T-helper 2 cell treated with Interferon-gamma antibody and Interleukin-4, amounts not matched to agents 5 μg/mL and 100 μg/mL, for 36 hours (primary cell): Measurements from ENCODE around the gene ZNF382.
"Not testable (repeated sequence)": the region's sequence is repeated elsewhere in the genome, so short reads cannot be mapped to it uniquely, and the experiment has no call there.

Experiments used
- DNase-seq: peaks from one replicate; pipeline ENCODE4 v3.0.0; 2021; ENCODE audit warnings: low spot score
- H3K27ac Mint-ChIP-seq: one replicate; pipeline ENCODE4 v1.8.0; 2021; ENCODE audit warnings: mild to moderate bottlenecking, mixed read lengths
- H3K27me3 Mint-ChIP-seq: one replicate; pipeline ENCODE4 v1.8.0; 2021; ENCODE audit warnings: low read depth, mixed read lengths
- H3K36me3 Mint-ChIP-seq: one replicate; pipeline ENCODE4 v1.8.0; 2021; ENCODE audit warnings: low read depth, mixed read lengths
- H3K4me1 Mint-ChIP-seq: one replicate; pipeline ENCODE4 v1.8.0; 2021; ENCODE audit warnings: low read depth, mixed read lengths
- H3K4me3 Mint-ChIP-seq: one replicate; pipeline ENCODE4 v1.8.0; 2022; ENCODE audit warnings: mild to moderate bottlenecking, moderate library complexity, mixed read lengths
- H3K9me3 Mint-ChIP-seq: one replicate; pipeline ENCODE4 v1.8.0; 2021; ENCODE audit warnings: mixed read lengths

ZNF382 gene

GRCh38 chr19:36605101-36605876, at the start of gene ZNF382:
Gene ZNF382, plus strand, starts transcription at chr19:36605313. Its CDS starts 4,602 bp downstream, at chr19:36609915.
- H3K27ac Mint-ChIP-seq, result peak within 1 kb of the TSS; percentile 92
- H3K4me1 Mint-ChIP-seq, result peaks cover 21% of the 10 kb centered on the region
- peaks cover 38% of the 10 kb centered on the region for H3K9me3 Mint-ChIP-seq
- peak within 1 kb of the TSS; percentile 86 for H3K4me3 Mint-ChIP-seq
- peak; percentile 88 for DNase-seq
- H3K36me3 Mint-ChIP-seq, result peaks cover 47% of the 10 kb centered on the region
- H3K27me3 Mint-ChIP-seq, result no peaks in the 10 kb centered on the region

- no peak overlapping the region for H3K27ac Mint-ChIP-seq
- H3K36me3 Mint-ChIP-seq, result peaks cover 74% of the 10 kb centered on the region
- no peaks in the 10 kb centered on the region for H3K4me1 Mint-ChIP-seq
- H3K4me3 Mint-ChIP-seq, result no peak overlapping the region
- no peak for DNase-seq
- no peaks in the 10 kb centered on the region for H3K27me3 Mint-ChIP-seq
- H3K9me3 Mint-ChIP-seq, result peaks cover 71% of the 10 kb centered on the region
Measured at GRCh38 chr19:36564391-36564790, 40.7 kb upstream of the ZNF382 start.

GRCh38 chr19:36572593-36573019, 32.5 kb upstream of the ZNF382 start:
- Mint-ChIP-seq H3K9me3 (peaks cover 37% of the 10 kb centered on the region), H3K36me3 (peaks cover 80% of the 10 kb centered on the region), H3K27me3 (no peaks in the 10 kb centered on the region), H3K4me1 (peaks cover 24% of the 10 kb centered on the region), H3K27ac (peak overlapping the region; percentile 99), H3K4me3 (peak overlapping the region; percentile 98)
- no peak for DNase-seq

GRCh38 chr19:36573020-36573894, 31.9 kb upstream of the ZNF382 start, which contains the start of gene ZNF529:
Gene ZNF529, minus strand, starts transcription at chr19:36573292. Its CDS starts 946 bp downstream, at chr19:36572346.
- DNase-seq, result peak; percentile 90
- peaks cover 24% of the 10 kb centered on the region for H3K4me1 Mint-ChIP-seq
- peak within 1 kb of the TSS; percentile 99 for H3K27ac Mint-ChIP-seq
- H3K27me3 Mint-ChIP-seq, result no peaks in the 10 kb centered on the region
- H3K36me3 Mint-ChIP-seq, result peaks cover 76% of the 10 kb centered on the region
- H3K4me3 Mint-ChIP-seq, result peak within 1 kb of the TSS; percentile 98
- peaks cover 31% of the 10 kb centered on the region for H3K9me3 Mint-ChIP-seq

- peak; percentile 4 for DNase-seq
- Mint-ChIP-seq H3K4me1 (peaks cover 24% of the 10 kb centered on the region), H3K4me3 (peak overlapping the region; percentile 98), H3K9me3 (peaks cover 26% of the 10 kb centered on the region), H3K27ac (peak overlapping the region; percentile 99), H3K27me3 (no peaks in the 10 kb centered on the region), H3K36me3 (peaks cover 75% of the 10 kb centered on the region)
Measured at GRCh38 chr19:36573895-36574720, 31.0 kb upstream of the ZNF382 start.

GRCh38 chr19:36574741-36575140, 30.4 kb upstream of the ZNF382 start:
- Mint-ChIP-seq H3K36me3 (peaks cover 74% of the 10 kb centered on the region), H3K27me3 (no peaks in the 10 kb centered on the region), H3K9me3 (peaks cover 30% of the 10 kb centered on the region), H3K4me3 (peak overlapping the region; percentile 98), H3K4me1 (peaks cover 24% of the 10 kb centered on the region), H3K27ac (peak overlapping the region; percentile 29)
- no peak for DNase-seq

GRCh38 chr19:36577271-36577996, 27.7 kb upstream of the ZNF382 start:
- no peak for DNase-seq
- Mint-ChIP-seq H3K9me3 (peaks cover 40% of the 10 kb centered on the region), H3K27ac (no peak overlapping the region), H3K36me3 (peaks cover 81% of the 10 kb centered on the region), H3K27me3 (no peaks in the 10 kb centered on the region), H3K4me1 (peaks cover 16% of the 10 kb centered on the region), H3K4me3 (no peak overlapping the region)

- Mint-ChIP-seq H3K4me1 (peaks cover 6% of the 10 kb centered on the region), H3K4me3 (no peak overlapping the region), H3K27ac (no peak overlapping the region), H3K36me3 (peaks cover 80% of the 10 kb centered on the region), H3K9me3 (peaks cover 46% of the 10 kb centered on the region), H3K27me3 (no peaks in the 10 kb centered on the region)
- no peak for DNase-seq
Measured at GRCh38 chr19:36579255-36579654, 25.9 kb upstream of the ZNF382 start.

- not testable (repeated sequence) for H3K27me3 Mint-ChIP-seq, DNase-seq, H3K4me3 Mint-ChIP-seq, H3K27ac Mint-ChIP-seq
- Mint-ChIP-seq H3K36me3 (peaks cover 29% of the 10 kb centered on the region), H3K9me3 (peaks cover 35% of the 10 kb centered on the region), H3K4me1 (peaks cover 21% of the 10 kb centered on the region)
Measured at GRCh38 chr19:36602681-36603080, 2.4 kb upstream of the ZNF382 start.

- H3K36me3 Mint-ChIP-seq, result peaks cover 41% of the 10 kb centered on the region
Measured at GRCh38 chr19:36604656-36605100, 435 bp upstream of the ZNF382 start.

GRCh38 chr19:36605877-36606478, 865 bp downstream of the ZNF382 start:
- H3K4me1 Mint-ChIP-seq, result peaks cover 21% of the 10 kb centered on the region
- no peak for DNase-seq
- peak overlapping the region; percentile 86 for H3K4me3 Mint-ChIP-seq
- no peaks in the 10 kb centered on the region for H3K27me3 Mint-ChIP-seq
- H3K9me3 Mint-ChIP-seq, result peaks cover 33% of the 10 kb centered on the region
- H3K27ac Mint-ChIP-seq, result peak overlapping the region; percentile 92
- peaks cover 52% of the 10 kb centered on the region for H3K36me3 Mint-ChIP-seq

More at GRCh38 chr19:36604656-36605100, 435 bp upstream of the ZNF382 start:
- Mint-ChIP-seq H3K27ac (peak overlapping the region; percentile 92), H3K4me3 (peak overlapping the region; percentile 86), H3K9me3 (peaks cover 38% of the 10 kb centered on the region), H3K27me3 (no peaks in the 10 kb centered on the region), H3K4me1 (peaks cover 21% of the 10 kb centered on the region)
- DNase-seq, result peak; percentile 86

GRCh38 chr19:36627057-36627456, 21.9 kb downstream of the ZNF382 start:
- Mint-ChIP-seq H3K4me3 (no peak overlapping the region), H3K27me3 (no peaks in the 10 kb centered on the region), H3K4me1 (no peaks in the 10 kb centered on the region), H3K9me3 (peaks cover 73% of the 10 kb centered on the region), H3K36me3 (peaks cover 42% of the 10 kb centered on the region), H3K27ac (no peak overlapping the region)
- DNase-seq, result no peak
